AG20443 (cell line): Measurements from ENCODE around the gene TIMM17A.
A peak's percentile ranks its signal among the peaks of the same experiment; 100 is the strongest.

Experiments
- DNase-seq: peaks from one replicate; pipeline ENCODE4 v3.0.0; 2012; ENCODE audit warnings: low spot score, mixed read lengths

TIMM17A gene

GRCh38 chr1:202016022-202016810 is 60.9 kb downstream of the TIMM17A start:
- no peak for DNase-seq

GRCh38 chr1:202016811-202017748 is 61.8 kb downstream of the TIMM17A start:
- no peak for DNase-seq

GRCh38 chr1:202017749-202018467 is 62.6 kb downstream of the TIMM17A start:
- DNase-seq: no peak

- DNase-seq: peak; percentile 9
These were observed 63.3 kb downstream of the TIMM17A start for GRCh38 chr1:202018468-202019234.

- peak; percentile 20 for DNase-seq
These were observed 63.9 kb downstream of the TIMM17A start for GRCh38 chr1:202019235-202019558.
